ENCODE data around the gene PEAR1.

Gene PEAR1

GRCh38 chr1:156942176-156942575, 48.7 kb downstream of the PEAR1 start:
- no peak for DNase-seq

- peak; percentile 36 for DNase-seq
Measured at GRCh38 chr1:156942576-156942975, 49.1 kb downstream of the PEAR1 start.

GRCh38 chr1:156943756-156944155, 50.2 kb downstream of the PEAR1 start:
- DNase-seq = peak; percentile 55

GRCh38 chr1:156944268-156944667, 50.8 kb downstream of the PEAR1 start:
- no peak for DNase-seq

- DNase-seq = peak; percentile 53
Measured at GRCh38 chr1:156944848-156945247, 51.3 kb downstream of the PEAR1 start.

- DNase-seq = no peak
Measured at GRCh38 chr1:156945881-156946661, 52.6 kb downstream of the PEAR1 start.

GRCh38 chr1:156947127-156947526, 53.6 kb downstream of the PEAR1 start:
- no peak for DNase-seq

GRCh38 chr1:156947818-156948525, 54.5 kb downstream of the PEAR1 start:
- DNase-seq = no peak

GRCh38 chr1:156948708-156949107, 55.2 kb downstream of the PEAR1 start:
- DNase-seq = no peak

GRCh38 chr1:156949127-156949526, 55.6 kb downstream of the PEAR1 start:
- DNase-seq = no peak

GRCh38 chr1:156951371-156951770, 57.9 kb downstream of the PEAR1 start:
- no peak for DNase-seq

GRCh38 chr1:156953571-156953970, 60.1 kb downstream of the PEAR1 start:
- DNase-seq = no peak

GRCh38 chr1:156956333-156956732, 62.8 kb downstream of the PEAR1 start:
- no peak for DNase-seq

GRCh38 chr1:156957634-156958033, 64.1 kb downstream of the PEAR1 start:
- no peak for DNase-seq

GRCh38 chr1:156958247-156958714, 64.8 kb downstream of the PEAR1 start:
- DNase-seq = no peak

GRCh38 chr1:156959414-156959813, 65.9 kb downstream of the PEAR1 start:
- DNase-seq = no peak

- no peak for DNase-seq
Measured at GRCh38 chr1:156959925-156960324, 66.4 kb downstream of the PEAR1 start.

- peak; percentile 66 for DNase-seq
Measured at GRCh38 chr1:156961709-156962108, 68.2 kb downstream of the PEAR1 start.

GRCh38 chr1:156963621-156964020, 70.1 kb downstream of the PEAR1 start:
- peak; percentile 75 for DNase-seq

GRCh38 chr1:156964441-156964840, 70.9 kb downstream of the PEAR1 start:
- no peak for DNase-seq
